Testis (tissue), 3 donors: ENCODE data around the gene WSB1. TPM values are rescaled to one million over a fixed set of nuclear protein-coding genes. Genes with fewer than 3 reads are reported as not detected.

Source experiments
- DNase-seq: peaks from one replicate; pipeline ENCODE4 v3.0.0-alpha.2; 2019
- H3K27ac ChIP-seq, 2 donors: fragments of 200-600 bp; sonication (generic); one replicate each; pipeline ENCODE4 v1.5.1; 2019
- H3K27me3 ChIP-seq: fragments of 200-600 bp; sonication (generic); one replicate; pipeline ENCODE4 v1.5.1; 2019
- H3K36me3 ChIP-seq: fragments of 200-600 bp; sonication (generic); one replicate; pipeline ENCODE4 v1.5.1; 2017; ENCODE audit warnings: low read depth; ENCODE audit errors: missing control alignments
- H3K4me1 ChIP-seq: fragments of 200-600 bp; sonication (generic); one replicate; pipeline ENCODE4 v1.5.1; 2019
- H3K4me3 ChIP-seq, 2 donors: fragments of 200-600 bp; sonication (generic); one replicate each; pipeline ENCODE4 v1.5.1; 2017 to 2019
- H3K9me3 ChIP-seq: fragments of 200-600 bp; sonication (generic); one replicate; pipeline ENCODE4 v1.5.1; 2017
- CTCF ChIP-seq, 3 experiments: fragments of 450-650 bp in 2 of 3; fragments of 200-600 bp in 1 of 3; sonication (generic) in 1 of 3; IDR thresholded peaks; one replicate each; pipeline ENCODE4 v1.5.1; 2016 to 2019; ENCODE audit warnings: antibody characterized with exemption in 3 of 3, mild to moderate bottlenecking in 2 of 3, moderate library complexity in 1 of 3
- POLR2A ChIP-seq: fragments of 450-650 bp; IDR thresholded peaks from one replicate; pipeline ENCODE4 v1.6.1; 2017; ENCODE audit warnings: antibody characterized with exemption, mild to moderate bottlenecking, moderate library complexity
- WGBS, 2 donors: methylation state at CpG; one replicate each; pipeline ENCODE4 v1.1.5; 2018; 5-methylcytosine and 5-hydroxymethylcytosine counted together
- intact Hi-C: fragments of 100-400 bp; cut with DNase I; formaldehyde crosslinking; loops from one replicate; pipeline ENCODE4 v1.15.1; 2023; ENCODE audit warnings: low total_unique reads
- polyA plus RNA-seq: library from polyadenylated mRNA; stranded (reverse); fragments of 350-450 nt; fragmentation: Illumina TruSeq; extraction: RNeasy Lipid Tissue Mini Kit (QIAGEN cat#74804); gene quantifications from one replicate; pipeline ENCODE4 v1.2.3, GENCODE V29; 2014; ENCODE audit warnings: low read depth, low replicate concordance; ENCODE audit not compliant: insufficient read depth
- total RNA-seq, 2 donors: library from RNA; depleted of rRNA; stranded (reverse); fragments of >200 nt; gene quantifications; one replicate each; pipeline ENCODE4 v1.2.3, GENCODE V29; 2016

The WSB1 gene
- total and polyA plus RNA-seq, 3 donors from 2014 or later: 126 to 189 (median 160) TPM

- no peaks in the 10 kb centered on the region for H3K36me3 ChIP-seq
- H3K9me3 ChIP-seq: no peaks in the 10 kb centered on the region
- TF ChIP-seq POLR2A (no peak), CTCF (IDR thresholded peaks at IDR 0.05) (no peak)
- peak; percentile 48 for DNase-seq
- H3K27ac ChIP-seq: no peak overlapping the region
- intact Hi-C loops: no loop called here
- no peak overlapping the region for H3K4me3 ChIP-seq
- H3K4me1 ChIP-seq: peaks cover 11% of the 10 kb centered on the region
- WGBS, 2 donors: 64 to 69% methylated on average over 15 to 17 of the region's 17 CpGs
- no peaks in the 10 kb centered on the region for H3K27me3 ChIP-seq
These were observed 51.4 kb downstream of the WSB1 start for GRCh38 chr17:27345141-27345904.

DNA sequence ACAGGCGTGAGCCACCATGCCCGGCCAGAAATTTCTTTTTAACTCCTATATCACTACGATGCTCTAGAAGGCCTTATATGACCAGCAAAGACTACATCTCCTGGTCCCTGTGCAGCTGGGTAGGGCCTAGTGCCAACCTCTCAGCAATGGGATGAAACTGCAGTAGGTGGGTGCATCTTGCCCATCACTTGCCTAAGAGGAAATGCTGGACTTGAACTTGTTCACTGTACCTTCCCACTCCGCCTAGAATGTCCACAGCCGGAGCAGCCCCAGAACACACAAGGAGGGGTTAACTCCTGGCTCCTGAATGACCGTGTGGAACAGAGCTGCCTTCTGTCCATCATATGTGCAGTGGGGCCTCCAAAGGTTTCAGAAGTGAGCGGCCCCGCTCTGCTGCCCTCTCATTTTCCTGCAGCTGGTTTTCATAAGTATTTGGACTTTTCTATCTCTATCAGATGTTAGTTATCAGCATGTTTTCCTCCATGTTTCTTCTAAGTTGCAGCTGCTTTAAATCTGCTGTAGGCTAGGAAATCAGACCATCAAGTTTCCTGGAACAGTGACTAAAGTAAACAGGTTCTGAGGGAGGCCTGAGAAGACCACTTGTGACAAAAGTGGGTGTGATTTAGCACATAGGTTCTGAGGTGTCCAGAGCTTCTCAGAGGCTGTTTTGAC is 52.5 kb downstream of the WSB1 start:
- Histone ChIP-seq H3K27me3 (no peaks in the 10 kb centered on the region), H3K36me3 (no peaks in the 10 kb centered on the region), H3K9me3 (no peaks in the 10 kb centered on the region), H3K27ac (no peak overlapping the region), H3K4me1 (peaks cover 5% of the 10 kb centered on the region), H3K4me3 (no peak overlapping the region)
- WGBS, 2 donors: 94% methylated on average over 8 of the region's 8 CpGs
- TF ChIP-seq CTCF (IDR thresholded peaks at IDR 0.05): no peak
- TF ChIP-seq POLR2A: no peak
- DNase-seq: no peak
- intact Hi-C loops: no loop called here

DNA sequence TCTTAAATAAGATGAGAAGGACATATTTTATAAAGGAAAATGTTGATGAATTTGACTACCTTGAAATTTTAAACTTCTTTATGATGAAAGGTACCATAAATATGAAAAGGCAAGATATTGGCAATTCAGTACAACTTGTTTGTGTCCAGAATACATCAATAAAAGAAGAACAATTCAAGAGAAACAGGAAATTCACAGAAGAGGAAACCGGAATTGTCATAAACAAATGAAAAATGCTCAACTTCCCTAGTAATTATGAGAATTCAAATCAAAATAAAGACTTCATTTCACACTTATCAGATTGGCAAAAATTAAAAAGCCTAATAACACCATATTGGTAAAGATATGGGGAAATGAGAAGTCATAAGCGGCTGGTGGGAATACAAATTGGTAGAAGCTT is 54.3 kb downstream of the WSB1 start:
- no peak overlapping the region for H3K4me3 ChIP-seq
- H3K9me3 ChIP-seq: no peaks in the 10 kb centered on the region
- 67 to 69% methylated on average over 2 of the region's 2 CpGs for whole genome bisulfite sequencing, 2 donors
- no peaks in the 10 kb centered on the region for H3K27me3 ChIP-seq
- intact Hi-C loops: no loop called here
- DNase-seq: no peak
- H3K27ac ChIP-seq: peak overlapping the region in 1 of 2 donors; percentile 82
- TF ChIP-seq POLR2A: no peak
- TF ChIP-seq CTCF (IDR thresholded peaks at IDR 0.05): no peak
- peaks cover 4% of the 10 kb centered on the region for H3K4me1 ChIP-seq
- no peaks in the 10 kb centered on the region for H3K36me3 ChIP-seq

DNA sequence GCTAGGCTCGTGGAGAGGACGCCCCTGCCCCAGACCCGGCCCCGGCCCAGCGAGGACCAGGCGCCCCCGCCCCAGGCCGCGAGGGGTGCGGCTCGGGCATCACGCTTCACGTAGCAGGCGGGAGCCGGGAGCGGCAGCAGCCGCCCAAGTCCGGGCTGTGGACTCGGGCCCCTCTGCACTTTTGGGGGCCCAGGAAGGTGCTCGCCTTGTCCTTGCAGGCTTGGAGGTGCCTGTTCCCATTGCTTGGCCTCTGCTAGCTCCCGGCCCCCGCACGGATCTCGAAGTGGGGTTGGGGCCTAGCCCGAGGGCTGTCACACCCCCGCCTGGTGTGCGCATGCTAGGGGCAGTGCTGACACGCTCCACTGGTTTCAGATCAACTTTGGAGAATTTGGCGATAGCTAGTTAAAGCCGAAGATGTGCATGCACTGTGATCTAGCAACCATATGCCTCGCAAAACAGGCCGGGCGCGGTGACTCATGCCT is 55.7 kb downstream of the WSB1 start:
- 37 to 70% methylated on average over 15 to 29 of the region's 34 CpGs for WGBS, 2 donors
- peak overlapping the region; percentile 55 to 58 for H3K4me3 ChIP-seq
- peaks cover 8% of the 10 kb centered on the region for H3K4me1 ChIP-seq
- no peaks in the 10 kb centered on the region for H3K27me3 ChIP-seq
- TF ChIP-seq POLR2A: no peak
- no peak for TF ChIP-seq CTCF (IDR thresholded peaks at IDR 0.05)
- intact Hi-C loops: loop anchor here (10.0 kb wide), 1 partner anchor 245 kb away; no protein-coding TSS in a partner anchor
- H3K9me3 ChIP-seq: no peaks in the 10 kb centered on the region
- no peaks in the 10 kb centered on the region for H3K36me3 ChIP-seq
- no peak for DNase-seq
- peak overlapping the region; percentile 42 to 82 for H3K27ac ChIP-seq
